SW 1271 (cell line): ENCODE data around the gene TPD52L2.
"Not testable (repeated sequence)": the region's sequence is repeated elsewhere in the genome, so short reads cannot be mapped to it uniquely, and the experiment has no call there.

Source experiments
- DNase-seq, 2 experiments: peaks; one replicate each; lab custom pipeline; 2025; lab: John Stamatoyannopoulos, UW

TPD52L2 gene

DNA sequence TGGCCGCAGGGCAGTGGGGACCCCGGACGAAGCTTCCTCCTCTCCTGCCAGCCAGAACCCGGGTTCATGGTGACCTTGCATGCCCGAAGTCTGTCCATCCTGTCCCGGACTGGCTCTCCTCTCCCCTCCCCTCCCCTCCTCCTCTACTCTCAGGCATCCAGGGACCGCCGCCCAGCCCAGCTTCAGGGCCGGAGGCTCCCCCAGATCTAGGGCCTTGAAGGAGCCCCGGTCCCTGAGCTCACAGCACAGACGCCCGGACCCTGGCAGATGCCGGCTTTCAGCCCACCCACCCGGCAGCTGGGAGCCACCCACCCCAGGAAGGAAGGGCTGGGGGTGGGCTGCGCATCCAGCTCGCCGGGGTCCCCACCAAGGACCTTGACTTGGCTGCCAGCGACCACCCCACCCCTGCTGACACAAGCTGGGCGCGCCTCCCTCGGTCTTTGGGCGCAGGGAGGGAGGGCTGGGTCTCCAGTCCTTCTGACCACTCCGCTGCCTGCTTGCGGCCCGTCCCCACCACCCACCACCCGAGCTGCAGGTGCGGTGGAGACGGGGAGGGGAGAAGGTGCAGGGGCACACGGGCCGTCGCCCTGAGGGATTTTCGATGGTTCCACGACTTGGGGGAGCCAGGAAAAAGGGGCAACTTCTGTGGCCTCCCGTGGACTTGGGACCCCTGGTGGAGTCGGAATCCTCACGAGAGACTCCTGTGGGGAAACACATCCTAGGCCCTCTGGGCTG is 9.5 kb upstream of the TPD52L2 start:
- no peak for DNase-seq

DNA sequence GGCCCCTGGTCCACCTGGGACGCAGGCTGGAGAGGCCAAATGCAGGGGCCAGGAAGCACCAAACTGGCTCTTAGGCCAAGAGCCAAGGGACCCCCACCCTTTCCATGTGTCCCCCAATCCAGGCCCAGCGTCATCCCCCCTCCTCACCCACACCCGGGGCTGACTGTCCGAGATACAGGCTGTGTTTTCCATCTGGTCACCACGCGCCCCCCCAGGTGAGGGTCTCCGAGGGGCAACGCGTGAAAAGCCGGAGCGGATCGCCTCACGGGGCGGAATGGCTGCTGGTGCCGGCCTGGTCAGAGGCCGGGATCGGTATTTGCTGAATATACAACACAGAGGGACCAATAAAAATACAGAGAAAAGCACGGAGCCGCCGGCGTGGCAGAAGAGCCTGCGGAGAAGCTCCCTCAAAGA is 9.0 kb upstream of the TPD52L2 start:
- no peak for DNase-seq

DNA sequence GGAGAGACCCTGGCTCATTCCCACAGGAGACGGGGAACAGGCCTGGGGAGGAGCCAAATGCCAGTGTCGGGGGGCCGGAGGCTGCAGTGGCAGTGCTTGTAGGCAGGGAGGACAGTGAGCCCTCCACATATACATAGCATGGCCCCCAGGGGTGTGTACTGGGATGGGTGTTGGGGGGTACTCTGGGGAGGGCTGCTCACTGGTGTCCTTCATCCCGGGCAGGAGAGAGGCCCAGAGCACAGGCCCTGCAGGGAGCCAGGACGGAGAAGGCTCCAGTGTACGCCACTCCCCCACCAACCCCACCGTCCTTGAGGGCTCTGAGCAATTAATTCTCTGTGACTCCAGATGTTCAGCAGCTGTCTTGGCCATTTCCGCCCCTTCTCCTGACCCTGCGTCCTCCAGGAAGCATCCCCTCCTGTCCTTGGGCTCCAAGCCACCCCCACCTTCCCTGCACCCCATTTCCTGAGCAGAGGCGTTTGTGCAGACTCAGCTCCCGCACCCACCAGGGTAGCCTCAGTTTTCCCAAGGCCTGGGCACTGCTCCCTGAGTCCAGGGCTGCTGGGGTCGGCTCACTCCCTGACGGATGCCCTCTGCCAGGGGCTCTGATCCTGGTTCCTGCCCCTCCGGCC is 7.2 kb upstream of the TPD52L2 start:
- DNase-seq: no peak

DNA sequence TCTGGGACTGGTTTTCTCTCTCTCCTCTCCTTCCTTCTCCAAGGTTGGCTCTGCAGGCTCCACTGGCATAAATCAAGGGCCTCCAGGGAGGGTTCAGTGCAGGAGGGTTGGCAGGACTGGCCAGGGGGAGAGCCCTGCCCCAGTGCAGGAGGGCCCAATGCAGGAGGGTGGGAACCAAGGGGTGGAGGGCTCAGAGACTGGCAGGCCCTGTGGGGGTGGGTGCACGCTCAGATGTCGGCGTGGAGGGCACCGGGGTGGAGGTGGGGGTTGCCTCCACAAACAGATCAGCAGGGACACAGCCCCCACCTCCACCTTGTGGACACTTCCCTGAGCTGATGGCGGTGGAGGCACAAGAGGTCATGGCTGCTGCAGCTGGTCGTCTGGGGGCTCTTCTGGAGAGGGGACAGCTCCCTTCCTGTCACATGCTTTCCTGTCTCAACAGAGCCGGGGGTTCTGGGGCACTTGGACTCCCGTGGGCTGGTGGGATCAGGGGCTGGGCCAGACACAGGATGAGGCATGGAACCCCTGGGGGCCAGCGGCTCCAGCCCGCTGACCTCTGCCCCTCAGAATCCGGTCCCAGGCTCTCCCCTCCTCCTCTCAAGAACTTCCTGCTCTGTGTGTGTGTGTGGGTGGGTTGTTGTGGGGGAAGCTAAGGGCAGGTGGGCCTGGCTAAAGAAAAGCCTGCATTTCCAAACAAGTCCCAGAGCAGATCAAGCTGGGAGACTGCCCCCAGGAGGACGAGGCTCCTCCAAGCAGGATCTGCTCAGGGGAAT is 6.5 kb upstream of the TPD52L2 start:
- peak in 1 of 2 experiments; percentile 45 for DNase-seq

DNA sequence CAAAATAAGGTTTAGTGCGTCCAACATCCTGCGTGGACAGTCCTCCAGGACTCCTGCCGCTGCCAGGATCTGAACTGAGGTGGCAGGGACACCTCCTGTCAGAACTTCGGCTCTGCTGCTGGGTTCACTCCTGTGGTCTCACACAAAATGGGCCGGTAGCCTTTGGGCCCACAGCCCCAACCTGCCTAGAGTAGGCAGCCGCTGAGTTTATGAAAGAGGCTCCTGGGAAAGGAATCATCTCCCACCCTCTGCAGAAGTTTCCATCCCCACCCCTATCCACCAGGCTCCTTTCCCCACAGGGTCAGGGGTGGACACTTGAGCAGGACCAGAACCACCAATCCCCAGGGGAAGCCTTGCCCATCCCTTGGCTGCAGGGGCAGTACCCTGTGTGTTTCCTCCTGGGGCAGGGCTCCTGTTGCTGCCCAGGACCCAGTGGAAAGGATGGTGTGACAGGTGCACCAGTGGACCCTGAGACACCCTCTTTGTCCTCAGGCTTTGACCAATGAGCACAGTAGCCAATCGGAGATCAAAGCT is 5.8 kb upstream of the TPD52L2 start:
- no peak for DNase-seq

DNA sequence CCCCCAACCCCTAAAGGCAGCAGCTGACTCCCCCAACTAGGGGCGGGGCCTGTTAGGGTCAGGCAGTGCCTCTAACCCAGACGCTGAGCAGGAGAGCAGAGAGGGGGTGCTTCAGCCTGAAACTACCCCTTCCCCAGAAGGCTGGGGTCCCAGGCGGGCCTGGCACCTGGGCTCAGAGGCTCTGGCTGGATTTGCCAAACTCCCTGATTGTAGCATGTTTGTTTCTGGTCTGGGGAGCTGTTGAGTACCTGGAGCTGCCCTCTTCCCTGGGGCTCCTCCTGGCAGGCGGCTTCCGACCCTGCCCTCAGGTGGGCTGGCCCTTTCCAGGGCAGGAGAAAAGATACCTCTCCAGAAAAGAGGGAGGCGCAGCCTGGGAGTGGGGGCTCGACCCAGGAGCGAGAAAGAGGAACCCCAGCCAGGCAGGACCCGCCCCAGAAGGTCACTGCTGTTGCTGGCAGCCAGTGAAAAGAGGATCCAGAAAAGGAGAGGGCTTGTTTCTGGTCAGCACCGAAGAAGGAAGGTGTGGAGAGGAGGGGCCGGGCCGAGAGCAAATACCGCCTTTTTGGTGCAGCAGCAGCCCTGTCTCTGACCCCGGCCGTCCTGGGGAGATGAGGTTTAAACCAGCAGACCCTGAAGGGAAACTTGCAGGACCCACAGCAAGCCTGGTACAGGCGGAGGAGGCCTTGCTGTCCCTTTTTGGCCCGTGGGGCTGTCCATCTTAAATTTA is 4.6 kb upstream of the TPD52L2 start:
- DNase-seq: no peak

DNA sequence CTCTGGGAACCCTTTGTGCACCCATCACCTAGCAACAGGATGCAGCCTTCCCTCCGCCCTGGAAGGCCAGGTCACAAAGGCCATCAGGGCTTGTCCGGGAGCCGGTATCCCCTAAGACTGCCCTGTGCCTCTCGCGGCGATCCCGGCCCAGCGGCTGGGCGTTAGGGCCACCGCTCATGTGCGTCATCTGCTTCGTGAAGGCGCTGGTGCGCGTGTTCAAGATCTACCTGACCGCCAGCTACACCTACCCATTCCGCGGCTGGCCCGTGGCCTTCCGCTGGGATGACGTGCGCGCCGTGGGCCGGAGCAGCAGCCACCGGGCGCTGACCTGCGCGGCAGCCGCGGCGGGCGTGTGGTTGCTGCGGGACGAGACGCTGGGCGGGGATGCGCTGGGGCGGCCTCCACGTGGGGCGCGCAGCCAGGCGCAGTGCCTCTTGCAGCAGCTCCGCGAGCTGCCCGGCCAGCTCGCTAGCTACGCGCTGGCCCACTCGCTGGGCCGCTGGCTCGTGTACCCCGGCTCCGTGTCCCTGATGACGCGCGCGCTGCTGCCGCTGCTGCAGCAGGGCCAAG is 3.6 kb upstream of the TPD52L2 start, which contains the start of gene ABHD16B:
TSS of gene ABHD16B (plus strand) at position 134 of the 570 bp plus-strand sequence. CDS start at position 177, 43 bp downstream.
- no peak for DNase-seq

DNA sequence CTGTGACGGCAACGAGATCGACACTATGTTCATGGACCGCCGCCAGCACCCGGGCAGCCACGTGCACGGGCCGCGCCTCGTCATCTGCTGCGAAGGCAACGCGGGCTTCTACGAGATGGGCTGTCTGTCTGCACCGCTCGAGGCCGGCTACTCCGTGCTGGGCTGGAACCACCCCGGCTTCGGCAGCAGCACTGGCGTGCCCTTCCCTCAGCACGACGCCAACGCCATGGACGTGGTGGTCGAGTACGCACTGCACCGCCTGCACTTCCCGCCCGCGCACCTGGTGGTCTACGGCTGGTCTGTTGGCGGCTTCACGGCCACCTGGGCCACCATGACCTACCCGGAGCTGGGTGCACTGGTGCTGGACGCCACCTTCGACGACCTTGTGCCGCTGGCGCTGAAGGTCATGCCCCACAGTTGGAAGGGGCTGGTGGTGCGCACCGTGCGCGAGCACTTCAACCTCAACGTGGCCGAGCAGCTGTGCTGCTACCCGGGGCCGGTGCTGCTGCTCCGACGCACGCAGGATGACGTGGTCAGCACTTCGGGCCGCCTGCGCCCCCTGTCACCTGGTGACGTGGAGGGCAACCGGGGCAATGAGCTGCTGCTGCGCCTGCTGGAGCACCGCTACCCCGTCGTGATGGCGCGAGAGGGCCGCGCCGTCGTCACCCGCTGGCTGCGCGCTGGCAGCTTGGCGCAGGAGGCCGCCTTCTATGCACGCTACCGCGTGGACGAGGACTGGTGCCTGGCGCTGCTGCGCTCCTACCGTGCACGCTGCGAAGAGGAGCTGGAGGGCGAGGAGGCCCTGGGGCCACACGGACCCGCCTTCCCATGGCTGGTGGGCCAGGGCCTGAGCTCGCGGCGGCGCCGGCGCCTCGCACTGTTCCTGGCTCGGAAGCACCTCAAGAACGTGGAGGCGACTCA is 2.8 kb upstream of the TPD52L2 start:
- DNase-seq: no peak

DNA sequence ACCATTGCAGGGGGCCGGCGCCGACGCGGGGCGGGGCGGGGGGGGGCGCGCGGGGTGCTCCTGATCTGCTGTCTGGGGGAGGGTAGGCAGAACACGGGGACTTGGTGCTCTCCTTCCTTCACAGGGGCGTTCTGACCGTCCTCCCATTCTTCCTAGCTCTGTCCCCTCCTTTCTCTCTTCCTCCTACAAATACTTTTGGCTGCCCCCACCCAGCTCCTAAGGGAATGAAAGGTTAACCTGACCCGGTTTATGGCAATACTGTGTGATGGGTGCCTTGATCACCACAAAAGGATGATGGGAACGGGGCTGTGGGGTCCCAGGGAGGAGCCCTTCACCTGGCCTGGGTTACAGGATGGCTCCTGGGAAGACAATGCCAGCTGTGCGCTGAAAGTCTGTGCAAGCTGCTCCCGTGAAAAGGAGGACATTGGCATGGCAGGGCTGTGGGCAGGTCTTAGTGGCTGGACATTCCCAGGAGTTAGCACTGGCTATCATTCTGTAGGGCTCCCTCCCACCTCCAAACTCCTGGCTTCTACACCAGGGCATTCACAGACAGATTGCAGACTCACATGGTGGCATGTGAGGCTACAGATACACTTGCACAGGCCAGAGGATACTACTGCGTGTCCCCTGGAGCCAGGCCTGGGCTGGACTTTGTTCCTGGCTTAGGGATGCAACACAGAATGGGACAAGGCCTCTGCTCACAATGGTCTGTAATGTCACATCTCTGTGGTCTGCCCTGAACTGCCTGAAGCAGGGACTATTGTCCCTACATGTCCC is 1.9 kb upstream of the TPD52L2 start:
- no peak for DNase-seq

DNA sequence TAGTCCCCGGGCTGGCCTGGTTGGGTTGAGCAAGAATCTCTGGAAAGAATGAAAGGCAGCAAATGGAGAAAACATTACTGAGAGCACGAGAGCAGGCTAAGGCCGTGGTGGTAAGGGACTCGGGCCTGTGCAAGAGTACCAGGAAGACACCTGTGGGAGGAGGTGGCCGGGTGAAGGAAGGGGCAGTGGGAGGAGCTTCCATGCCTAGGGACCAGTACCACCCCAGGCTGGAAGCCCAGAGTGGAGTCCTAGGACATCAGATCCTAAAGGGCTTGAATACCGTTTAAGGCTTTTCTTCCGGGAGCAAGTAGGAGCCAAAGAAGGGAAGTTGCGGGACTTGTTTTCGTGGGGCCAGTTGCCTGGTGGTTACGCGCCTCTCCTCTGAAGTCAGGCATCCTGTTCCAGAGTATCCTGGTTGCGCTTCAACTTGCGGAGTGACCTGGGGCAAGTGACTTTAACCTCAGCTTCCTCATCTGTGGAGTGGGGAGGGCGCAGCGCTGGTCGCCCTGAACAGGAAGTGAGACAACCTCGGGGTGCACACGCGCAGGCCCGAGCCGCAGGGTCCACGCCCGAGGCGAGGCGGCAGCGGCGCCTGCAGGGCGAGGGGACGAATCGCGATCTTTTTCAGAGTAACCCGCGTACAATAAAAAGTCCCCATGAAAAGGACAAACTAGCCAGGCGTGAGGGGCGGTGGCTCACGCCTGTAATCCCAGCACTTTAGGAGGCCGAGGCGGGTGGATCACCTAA is 1.1 kb upstream of the TPD52L2 start:
- peak; percentile 72 to 80 for DNase-seq

DNA sequence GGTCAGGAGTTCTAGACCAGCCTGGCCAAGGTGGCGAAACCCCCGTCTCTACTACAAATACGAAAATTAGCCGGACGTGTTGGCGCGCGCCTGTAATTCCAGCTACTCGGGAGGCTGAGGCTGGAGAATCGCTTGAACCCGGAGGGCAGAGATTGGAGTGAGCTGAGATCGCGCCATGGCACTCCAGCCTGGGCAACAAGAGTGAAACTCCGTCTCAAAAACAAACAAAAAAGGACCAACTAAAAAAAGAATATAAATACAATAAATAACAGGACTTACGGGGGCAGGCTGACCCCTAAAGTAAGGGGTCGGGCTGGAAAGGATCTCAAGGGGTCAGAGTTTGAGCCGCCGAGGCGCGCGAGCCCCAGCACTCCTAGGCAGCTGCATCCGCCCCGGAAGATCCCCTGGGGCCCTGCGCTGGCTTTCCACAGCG is 509 bp upstream of the TPD52L2 start:
- DNase-seq: no peak

DNA sequence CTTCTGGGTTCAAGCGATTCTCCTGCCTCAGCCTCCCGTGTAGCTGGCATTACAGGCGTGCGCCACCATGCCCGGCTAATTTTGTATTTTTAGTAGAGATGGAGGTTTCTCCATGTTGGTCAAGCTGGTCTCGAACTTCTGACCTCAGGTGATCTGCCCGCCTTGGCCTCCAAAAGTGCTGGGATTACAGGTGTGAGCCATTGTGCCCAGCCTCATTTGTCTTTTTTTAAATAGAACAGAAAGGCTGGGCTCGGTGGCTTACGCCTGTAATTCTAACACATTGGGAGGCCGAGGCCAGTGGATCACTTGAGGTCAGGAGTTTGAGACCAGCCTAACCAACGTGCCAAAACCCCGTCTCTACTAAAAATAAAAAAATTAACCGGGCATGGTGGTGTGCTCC is 2.0 kb downstream of the TPD52L2 start:
- DNase-seq: not testable (repeated sequence)

DNA sequence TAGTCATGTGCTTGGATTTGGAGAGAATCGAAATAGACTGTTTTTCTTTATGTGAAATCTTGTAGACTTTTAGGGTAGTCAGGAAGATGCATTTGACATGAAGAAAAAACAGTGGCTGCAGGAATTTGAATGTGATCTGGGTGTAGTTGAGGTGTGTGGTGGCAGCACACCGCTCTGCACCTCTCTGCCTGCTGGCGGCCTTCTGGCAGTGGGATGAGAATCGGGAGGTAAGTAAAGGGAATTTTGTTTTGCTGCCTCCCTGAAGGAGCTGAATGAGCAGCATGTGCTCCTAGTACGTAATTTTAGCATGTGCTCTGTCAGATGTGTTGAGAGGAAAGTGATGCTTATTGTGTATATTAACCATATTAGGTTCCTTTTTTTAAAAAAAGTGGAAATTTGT is 3.2 kb downstream of the TPD52L2 start:
- no peak for DNase-seq

DNA sequence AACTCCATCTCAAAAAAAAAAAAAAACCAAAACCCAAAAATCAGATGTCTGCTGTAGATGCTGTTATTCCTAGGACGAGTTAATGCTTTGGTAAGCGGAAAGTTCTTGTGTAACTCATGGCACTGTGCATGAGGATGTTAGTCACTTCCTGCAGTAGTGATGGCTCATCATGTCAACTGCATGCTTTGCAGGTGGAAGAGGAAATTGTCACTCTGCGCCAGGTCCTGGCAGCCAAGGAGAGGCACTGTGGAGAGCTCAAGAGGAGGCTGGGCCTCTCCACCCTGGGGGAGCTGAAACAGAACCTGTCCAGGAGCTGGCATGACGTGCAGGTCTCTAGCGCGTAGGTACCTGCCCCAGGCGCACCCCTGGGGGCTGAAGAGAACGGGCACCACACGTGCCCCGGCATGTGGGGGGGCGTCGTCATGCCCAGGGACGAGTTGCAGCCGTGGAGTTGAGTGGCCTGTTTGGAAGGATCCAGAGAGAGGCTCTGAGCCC is 8.5 kb downstream of the TPD52L2 start:
- DNase-seq: peak; percentile 88 to 94

DNA sequence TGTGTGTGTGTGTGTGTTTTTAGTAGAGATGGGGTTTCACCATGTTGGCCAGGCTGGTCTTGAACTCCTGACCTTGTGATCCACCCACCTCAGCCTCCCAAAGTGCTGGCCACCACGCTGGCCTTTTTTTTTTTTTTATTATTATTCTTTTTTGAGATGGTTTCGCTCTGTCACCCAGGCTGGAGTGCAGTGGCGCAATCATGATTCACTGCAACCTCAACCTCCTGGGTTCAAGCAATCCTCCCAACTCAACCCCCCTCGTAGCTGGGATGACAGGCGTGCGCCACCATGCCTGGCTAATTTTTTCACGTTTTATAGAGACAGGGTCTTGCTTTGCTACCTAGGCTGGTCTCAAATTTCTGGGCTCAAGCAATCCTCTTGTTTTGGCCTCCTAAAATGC is 9.2 kb downstream of the TPD52L2 start:
- not testable (repeated sequence) for DNase-seq

DNA sequence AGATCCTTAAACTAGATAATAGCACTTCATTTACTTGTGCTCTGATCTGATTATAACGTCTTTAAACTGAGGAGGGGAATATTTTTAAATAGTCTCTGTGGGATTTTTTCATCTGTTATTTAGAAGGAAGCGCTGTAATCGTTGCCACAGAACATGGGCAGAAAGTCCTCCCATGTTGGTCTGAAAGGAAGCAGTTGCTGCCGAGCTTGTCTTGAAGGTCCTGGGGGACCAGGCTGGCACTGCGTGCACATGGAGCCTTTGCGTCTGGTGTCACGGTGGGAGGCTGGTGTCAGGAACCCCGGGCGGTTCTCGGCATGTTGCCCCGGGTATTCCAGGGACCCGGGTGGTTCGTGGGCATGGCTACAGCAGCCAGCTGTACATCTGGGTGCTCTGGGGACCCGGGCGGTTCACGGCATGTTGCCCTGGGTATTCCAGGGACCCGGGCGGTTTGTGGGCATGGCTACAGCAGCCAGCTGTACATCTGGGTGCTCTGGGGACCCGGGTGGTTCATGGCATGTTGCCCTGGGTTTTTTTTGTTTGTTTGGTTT is 11.5 kb downstream of the TPD52L2 start:
- DNase-seq: no peak

DNA sequence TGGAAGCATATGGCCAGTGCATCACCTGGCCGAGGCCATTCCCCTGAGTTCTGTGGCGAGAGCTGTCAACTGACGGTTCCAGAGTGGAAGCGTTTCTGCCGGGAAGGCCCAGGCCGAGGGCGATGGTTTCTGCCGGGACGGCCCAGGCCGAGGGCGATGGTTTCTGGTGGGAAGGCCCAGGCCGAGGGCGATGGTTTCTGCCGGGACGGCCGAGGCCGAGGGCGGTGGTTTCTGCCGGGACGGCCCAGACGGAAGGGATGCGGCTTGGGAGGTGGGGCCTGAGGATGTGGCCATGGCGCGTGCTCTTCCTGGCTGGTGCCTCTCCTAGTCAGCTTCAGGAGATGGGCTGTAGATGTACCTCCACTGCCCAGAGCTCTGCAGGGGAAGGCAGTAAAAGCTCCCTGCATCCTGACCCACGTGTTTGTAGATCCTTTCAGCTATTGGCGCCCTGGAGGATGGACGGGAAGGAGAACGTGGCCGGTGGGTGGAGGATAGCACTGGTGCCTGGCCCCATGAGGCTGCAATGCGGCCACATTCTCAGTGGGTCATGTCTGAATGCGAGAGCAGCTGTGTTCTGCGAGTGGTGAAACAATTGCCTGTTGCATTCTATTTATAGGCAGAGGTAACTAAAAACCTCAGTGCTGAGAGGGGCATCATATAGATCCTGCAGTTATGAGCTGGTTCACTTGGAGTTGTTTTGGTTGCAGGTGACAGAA is 12.8 kb downstream of the TPD52L2 start:
- no peak for DNase-seq
